Ramos (cell line): Measurements from ENCODE around the gene CCDC15.
"Not testable (repeated sequence)": the region's sequence is repeated elsewhere in the genome, so short reads cannot be mapped to it uniquely, and the experiment has no call there.

ENCODE experiments used
- in situ Hi-C: fragments of 300-500 bp; cut with MboI; formaldehyde crosslinking; loops from one replicate; pipeline ENCODE4 v1.14.3; 2022; ENCODE audit warnings: low sequenced_read_pairs; ENCODE audit not compliant: unreplicated experiment

The CCDC15 gene

DNA sequence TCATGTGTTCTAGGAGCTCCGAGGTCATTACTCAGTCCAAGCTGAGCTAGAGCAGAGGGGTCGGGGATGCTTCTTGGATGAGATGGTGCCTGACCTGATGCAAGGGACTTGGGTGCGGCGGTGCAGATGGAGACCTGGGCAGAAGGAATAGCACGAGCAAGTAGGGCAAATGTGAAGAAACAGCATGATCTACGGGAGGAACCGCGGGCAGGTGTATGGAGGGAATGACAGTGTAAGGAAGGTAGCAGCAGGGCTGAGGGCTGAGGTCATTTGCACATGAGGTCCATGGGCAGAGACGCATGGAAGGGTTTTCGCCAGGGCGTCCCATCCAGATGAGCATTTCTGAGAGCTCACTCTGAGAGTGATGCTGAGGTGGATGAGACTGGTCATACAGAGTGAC is 124.0 kb downstream of the CCDC15 start:
- in situ Hi-C loops: no loop called here

DNA sequence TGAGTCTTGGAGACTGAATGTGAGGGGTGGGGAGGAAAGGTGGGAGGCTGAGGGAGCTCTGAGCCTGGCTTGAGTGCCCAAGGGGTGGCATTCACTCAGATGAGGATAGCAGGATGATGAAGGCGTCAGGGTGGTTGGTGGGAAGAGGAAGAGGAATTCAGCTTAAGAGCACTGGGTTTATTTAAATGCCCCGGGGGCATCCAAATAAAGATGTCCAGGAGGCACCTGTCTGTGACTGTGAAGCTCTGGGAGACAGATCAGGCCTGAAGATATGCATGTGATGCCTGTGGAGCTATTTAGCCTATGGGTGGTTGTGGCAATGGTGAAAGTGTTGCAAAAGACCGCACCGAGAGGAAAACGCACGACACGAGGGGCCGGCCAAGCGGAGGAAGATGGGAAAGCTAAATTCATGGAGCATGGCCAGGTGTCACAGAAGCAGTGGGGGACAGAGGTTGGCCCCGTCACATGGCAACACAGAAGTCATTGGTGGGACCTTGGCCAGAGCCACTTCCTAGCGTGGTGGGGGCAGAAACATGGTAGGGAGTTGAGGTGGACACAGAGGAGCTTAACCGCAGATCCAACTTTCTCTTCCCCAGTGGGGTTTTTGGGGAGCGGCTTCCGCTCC is 124.6 kb downstream of the CCDC15 start:
- in situ Hi-C loops: no loop called here

DNA sequence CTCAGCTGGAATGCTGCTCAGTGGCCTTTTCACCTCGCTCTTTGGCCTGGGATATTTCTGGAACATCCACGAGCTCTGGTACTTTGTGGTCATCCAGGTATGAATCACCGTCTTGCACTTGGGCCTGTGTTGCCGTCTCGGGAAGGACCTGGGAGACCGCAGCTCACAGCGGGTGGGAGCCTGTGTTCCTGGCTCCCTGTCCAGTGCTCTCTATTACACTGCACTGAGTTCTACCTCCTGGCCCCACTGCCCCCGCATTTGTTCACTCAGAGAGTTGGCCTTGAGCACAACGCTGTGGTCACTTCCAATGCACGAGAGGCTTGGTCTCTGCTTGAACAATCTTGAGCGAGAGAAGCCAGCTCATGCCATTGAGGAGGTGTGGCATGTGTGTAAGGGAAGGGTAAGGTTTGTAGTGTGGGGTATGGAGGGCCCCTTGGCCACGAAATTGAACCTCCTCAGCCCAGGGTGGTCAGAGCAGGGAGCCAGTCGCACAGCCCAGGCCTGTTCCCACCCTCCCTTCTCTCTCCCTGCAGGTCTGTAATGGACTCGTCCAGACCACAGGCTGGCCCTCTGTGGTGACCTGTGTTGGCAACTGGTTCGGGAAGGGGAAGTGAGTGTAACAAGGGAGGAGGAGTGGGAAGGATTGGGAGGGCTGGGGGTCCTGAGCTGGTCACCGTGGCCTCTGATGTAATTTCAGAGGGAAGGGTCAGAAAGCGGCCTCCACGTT is 125.3 kb downstream of the CCDC15 start:
- in situ Hi-C loops: no loop called here

DNA sequence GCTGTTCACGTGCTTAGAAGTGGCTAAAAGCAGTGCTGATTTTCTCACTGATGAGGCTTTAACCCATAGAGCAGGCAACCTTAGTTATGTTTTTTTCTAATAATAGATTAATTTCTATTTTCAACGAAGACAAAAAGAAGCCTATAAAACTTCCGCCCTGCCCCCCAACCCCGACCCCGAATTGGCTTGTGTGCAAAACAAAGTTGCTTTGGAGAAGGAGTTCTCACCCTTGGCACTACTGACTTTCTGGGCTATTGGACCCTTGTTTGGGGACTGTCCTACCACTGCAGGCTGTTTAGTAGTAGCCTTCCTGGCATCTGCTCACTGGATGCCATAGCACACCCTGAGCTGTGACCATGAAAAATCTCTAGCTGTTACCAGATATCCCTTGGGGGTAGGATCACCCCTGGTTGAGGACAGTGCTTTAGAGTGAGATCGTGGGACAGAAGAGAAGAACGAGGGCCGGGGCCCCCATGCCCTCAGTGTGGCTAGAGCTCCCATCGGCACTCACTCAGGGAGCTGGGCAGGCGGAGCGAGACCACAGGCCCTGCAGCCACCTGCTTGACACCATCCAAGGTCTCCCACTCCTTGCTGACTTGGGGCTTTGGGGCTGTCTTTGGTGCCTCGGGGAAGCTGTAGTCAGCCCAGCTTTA is 126.0 kb downstream of the CCDC15 start:
- in situ Hi-C loops: no loop called here

DNA sequence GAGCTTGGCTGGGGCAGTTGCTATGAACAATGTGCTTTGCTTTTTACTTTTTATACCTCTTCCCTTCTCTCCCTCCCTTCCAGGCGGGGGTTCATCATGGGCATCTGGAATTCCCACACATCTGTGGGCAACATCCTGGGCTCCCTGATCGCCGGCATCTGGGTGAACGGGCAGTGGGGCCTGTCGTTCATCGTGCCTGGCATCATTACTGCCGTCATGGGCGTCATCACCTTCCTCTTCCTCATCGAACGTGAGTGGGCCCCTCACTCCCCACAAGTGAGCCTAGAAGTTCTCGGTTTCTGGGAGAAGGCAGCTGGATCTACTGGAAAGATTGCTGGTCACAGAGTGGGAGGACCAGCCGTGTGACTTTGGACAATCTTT is 126.5 kb downstream of the CCDC15 start:
- in situ Hi-C loops: no loop called here

DNA sequence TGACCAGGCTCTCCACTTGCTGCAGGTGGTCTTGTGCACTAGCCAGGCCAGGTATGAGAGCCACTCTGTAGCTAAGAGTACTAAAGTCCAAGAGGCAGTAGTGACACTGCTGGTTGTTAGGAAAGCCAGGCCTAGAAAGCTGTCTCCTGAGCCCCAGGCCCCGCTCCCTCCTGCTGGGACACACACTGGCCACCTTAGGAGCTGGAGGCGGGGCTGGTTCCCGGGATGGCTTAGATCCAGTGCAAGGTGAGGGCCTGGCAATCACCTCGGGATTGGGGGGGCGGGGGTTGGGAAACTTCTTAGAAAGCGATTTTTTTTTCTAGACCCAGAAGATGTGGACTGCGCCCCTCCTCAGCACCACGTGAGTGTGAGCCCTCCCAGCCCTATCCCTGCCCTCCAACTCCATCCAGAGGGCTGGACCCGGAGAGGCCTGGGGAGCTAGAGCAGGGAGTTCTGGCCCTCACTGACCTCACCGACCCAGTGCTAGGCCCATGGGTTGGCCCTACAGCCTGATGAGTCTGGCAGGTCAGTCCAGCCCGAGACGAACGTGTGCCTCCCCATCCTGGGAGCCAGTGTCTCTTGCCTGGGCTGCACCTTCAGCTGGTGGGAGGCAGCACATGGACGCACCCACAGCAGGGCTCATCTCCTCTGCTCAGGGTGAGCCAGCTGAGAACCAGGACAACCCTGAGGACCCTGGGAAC is 127.2 kb downstream of the CCDC15 start:
- in situ Hi-C loops: no loop called here

DNA sequence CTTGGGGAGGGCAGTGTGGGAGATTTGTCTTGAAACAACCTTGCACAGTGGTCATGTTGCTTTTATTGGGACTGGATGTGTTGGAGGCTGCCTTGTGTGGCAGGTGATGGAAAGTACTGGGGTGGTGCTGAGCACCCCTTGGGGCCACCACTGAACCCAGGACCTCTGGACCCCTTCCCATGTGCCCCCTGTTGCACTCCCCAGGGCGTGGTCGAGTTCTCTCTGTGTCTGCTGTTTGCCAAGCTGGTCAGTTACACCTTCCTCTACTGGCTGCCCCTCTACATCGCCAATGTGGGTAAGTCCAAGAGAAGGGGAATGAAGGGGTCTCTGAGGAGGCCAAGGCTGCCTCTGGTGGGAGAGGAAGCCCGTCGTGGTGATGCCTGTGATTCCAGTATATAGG is 128.0 kb downstream of the CCDC15 start:
- in situ Hi-C loops: no loop called here

DNA sequence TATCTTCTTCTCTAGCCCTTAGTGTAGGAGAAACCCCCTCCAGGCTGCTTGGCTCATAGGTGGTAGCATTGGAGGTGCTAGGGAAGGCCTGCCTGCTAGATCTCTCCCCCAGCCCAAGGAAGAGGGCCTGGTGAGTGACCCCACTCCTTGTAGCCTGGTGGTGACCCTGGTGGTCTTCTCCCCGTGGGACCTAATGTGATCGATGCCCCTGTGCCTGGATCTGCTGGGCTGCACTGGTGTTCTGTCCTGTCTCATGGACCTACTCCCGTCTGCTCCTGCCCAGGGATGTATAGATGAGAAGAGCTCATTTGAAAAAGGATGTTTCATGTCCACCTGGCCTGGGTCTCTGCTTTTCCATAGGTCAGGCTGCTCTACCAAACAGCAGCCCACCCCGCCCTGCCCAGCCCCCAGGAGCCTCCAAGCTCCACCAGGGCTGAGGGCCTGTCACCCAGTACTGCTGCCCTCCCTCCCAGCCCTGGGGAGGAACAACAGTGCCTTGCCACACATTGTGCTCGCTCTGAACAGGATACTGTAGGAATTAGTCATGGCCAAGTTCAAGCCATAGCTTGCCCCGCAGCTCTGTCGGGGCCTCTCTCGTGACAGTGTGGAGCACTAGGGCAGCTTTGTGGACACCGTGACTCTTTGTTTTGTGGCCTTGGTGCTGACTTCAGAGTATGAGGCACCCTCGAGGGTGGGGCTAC is 128.8 kb downstream of the CCDC15 start:
- in situ Hi-C loops: no loop called here

DNA sequence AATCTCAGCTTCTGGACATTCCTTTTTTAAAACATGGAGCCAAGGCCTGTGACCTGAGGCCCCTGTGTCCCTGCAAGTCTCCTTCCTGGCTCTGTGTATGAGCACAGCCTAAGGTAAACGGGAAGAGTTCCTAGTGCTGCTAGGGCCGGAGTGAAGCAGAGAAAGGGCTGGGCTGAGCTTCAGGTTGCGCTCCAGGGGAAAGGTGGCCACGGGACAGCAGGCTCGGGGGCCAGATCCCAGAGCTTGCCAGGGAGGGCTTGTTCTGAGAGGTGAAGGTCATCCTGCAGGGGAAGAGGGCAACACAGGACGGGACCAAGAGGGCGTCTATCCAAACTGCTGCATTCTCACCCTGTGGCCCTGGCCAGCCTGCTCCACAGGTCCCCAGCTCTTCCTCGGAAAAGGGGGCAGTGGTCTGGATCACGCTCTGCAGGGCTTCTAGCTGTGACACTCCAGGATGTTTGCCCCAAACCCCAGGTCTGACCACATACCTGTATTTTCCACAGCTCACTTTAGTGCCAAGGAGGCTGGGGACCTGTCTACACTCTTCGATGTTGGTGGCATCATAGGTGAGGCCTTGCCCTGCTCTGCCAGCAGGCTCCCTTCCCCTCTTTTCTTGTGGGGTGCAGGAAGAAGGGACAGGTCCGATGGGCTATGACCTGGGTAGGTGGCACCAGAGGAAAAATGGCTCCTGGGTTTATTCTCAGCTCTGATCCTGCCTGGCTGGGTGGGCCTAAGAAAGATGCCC is 129.5 kb downstream of the CCDC15 start:
- in situ Hi-C loops: no loop called here

DNA sequence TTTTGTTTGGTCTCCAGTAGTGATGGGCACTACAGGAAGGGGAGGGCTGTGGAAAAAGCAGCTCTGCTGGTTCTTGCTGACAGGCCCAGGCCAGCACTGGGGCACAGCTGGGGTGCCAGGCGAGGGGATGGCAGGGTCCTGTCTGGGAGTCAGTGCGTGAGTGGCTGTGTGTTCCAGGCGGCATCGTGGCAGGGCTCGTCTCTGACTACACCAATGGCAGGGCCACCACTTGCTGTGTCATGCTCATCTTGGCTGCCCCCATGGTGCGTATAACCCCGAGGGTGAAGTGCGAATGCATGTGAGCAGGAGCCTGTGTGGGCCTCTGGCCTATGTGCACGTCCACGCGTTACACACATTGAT is 130.0 kb downstream of the CCDC15 start:
- in situ Hi-C loops: no loop called here

DNA sequence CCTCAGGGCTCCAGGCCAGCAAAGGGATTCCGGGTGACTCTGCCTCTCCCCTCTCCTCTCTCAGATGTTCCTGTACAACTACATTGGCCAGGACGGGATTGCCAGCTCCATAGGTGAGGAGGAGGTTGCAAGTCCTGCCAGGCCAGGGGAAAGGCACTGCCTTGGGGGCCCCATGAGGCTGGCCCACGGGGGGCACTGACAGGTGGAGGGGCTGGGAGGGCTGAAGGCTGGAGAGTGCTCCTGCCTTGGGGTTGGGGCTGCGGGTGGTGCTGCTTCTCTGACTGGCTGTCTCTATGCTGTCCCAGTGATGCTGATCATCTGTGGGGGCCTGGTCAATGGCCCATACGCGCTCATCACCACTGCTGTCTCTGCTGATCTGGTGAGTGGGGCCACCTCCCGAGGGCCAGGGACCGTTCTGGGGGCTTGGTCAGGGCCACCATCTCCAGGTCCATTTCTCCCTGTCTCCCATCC is 130.8 kb downstream of the CCDC15 start:
- in situ Hi-C loops: no loop called here

DNA sequence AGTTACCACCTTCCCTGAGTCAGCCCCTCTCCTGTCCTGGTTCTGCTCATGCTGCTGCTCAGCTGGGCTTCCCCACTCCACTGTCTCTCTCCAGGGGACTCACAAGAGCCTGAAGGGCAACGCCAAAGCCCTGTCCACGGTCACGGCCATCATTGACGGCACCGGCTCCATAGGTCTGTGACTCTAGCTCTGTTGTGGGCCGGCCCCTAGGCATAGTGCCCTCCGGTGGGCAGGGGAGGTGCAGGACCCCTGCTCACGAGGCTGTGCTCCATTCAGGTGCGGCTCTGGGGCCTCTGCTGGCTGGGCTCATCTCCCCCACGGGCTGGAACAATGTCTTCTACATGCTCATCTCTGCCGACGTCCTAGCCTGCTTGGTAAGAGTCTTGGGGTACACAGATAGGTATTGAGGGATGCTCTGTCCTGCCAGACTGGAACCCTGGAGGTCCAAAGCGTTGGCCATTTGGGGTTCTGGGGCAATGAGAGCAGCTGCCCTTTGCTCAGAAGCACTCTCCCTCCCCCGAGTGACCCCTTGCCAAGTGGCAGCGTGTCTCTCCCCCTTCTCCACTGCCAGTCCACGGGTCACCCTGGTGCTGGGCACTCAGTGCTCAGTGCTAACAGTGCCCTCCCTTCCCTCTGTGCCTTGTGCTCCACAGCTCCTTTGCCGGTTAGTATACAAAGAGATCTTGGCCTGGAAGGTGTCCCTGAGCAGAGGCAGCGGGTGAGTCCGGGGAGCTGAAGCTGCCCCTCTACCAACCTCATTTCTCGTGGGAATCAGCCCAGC is 131.5 kb downstream of the CCDC15 start:
- in situ Hi-C loops: no loop called here

DNA sequence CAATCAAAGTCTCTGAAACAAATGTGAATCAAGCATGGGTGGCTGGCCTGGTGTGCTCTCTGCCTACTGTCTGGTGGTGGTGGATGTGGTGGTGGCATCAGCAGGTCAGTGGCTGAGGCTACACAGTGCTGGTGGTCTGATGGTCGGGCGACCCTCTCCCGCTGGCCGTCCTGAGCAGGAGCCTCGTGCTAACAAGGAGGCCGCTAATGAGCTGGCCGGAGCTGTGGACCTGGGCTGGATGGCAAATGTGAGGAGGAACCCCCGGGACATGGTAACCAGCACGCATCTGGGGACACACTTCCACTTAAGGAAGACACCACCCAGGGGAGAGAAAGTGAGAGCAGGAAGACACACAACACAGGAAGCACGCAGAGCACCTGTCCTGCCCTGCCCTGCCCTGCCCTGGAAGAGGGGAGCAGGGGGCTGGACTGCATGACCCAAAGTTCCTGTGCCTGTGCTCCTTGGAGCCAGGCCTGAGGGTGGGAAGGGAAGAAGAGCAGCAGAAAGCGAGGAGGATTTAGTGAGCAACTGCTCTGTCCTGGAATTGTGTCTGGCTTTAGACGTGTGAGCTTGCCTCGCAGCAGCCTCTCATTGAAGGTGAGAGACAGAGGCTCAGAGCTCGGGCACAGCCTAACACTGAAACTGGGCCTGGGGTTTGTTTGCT is 132.8 kb downstream of the CCDC15 start:
- in situ Hi-C loops: no loop called here

DNA sequence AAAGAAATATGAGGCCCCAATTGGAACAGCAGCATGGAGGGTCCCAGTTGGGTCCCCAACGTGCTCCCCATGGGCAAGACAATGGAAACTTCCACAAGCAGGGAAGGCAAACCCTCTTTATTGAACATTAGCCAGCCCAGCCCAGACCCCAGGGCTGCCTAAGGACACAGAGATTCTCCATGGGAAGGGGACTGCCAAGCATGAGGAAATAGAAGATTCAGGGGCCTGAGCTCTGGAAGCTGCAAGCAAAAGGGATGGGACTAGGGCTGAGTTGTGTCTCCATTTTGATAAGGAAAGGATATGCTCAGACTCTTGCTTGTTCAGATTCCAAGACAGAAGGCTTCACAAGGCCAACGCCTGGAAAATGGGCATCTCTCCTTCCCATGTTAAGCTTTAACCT is 134.1 kb downstream of the CCDC15 start:
- in situ Hi-C loops: no loop called here

DNA sequence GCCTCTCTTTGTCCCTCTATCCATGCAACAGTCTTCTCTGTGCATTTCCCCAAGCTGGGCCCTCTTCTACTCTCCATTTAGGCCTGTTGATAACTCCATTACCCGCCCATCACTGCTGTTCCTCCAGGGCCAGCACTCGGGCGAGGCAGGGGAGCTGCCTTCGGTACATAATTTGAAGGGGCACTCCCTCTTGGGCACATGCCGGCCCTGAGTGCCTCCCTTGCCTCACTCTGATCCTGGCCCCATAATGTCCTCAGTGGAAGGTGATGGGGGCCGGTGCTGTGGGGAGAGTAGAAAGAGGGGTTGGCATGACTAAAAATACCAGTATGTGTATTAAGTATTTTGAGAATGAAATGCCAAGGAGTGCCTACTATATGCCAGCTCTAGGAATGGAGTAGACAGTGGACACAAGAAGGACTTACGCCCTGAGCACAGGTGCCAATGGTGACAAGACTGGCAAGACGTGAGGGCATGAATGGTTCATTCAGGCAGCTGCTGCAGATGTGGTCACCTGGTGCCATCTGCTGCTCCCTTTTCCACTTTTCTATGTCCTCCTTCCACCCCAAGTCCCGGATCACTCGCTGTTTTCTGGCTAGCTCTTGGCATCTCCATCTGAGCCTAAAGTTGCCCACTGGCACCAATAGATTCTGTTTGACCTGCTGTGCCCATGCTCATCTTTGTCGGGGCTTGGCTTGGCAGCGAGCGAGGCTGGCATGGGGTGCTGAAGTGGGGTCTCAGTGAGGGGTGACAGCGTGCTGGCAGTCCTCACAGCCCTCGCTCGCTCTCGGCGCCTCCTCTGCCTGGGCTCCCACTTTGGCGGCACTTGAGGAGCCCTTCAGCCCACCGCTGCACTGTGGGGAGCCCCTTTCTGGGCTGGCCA is 134.8 kb downstream of the CCDC15 start:
- in situ Hi-C loops: no loop called here

DNA sequence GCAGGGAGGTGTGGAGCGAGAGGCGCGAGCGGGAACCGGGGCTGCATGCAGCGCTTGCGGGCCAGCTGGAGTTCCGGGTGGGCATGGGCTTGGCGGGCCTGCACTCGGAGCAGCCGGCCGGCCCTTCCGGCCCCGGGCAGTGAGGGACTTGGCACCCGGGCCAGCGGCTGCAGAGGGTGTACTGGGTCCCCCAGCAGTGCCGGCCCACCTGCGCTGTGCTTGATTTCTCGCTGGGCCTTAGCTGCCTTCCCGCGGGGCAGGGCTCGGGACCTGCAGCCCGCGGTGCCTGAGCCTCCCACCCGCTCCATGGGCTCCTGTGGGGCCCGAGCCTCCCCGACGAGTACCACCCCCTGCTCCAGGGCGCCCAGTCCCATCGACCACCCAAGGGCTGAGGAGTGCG is 135.5 kb downstream of the CCDC15 start:
- in situ Hi-C loops: not testable (repeated sequence)

DNA sequence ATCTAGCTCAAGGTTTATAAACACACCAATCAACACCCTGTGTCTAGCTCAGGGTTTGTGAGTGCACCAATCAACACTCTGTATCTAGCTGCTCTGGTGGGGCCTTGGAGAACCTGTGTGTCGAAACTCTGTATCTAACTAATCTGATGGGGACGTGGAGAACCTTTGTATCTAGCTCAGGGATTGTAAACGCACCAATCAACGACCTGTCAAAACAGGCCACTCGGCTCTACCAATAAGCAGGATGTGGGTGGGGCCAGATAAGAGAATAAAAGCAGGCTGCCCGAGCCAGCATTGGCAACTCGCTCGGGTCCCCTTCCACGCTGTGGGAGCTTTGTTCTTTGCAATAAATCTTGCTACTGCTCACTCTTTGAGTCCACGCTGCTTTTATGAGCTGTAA is 136.1 kb downstream of the CCDC15 start:
- in situ Hi-C loops: not testable (repeated sequence)

DNA sequence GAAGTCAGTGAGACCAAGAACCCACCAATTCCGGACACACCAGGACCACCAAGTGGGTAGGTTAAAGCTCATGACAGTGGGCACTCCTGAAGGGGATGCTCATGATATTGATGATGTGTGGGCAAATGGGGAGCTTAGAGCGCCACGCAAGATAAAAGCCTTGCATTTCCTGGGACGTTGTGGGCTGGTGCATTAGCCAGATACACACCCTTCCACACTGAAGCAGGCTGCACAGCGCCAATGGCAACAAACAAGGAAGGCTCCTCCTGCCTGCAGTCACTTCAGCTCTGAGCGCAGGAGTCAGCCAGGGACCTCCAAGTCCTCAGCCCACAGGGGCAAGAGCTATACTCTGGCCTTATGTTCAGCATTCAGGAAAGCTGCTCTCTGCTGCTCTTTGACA is 136.8 kb downstream of the CCDC15 start:
- in situ Hi-C loops: no loop called here
